ENCODE results near the gene ARHGDIB. TPM values are rescaled to one million over a fixed set of nuclear protein-coding genes. Genes with fewer than 3 reads are reported as not detected.
A peak's percentile ranks its signal among the peaks of the same experiment; 100 is the strongest.

The ARHGDIB gene
- total and polyA plus RNA-seq, 2 experiments from 2014 or later, result 0.89 TPM; not detected in 1

DNA sequence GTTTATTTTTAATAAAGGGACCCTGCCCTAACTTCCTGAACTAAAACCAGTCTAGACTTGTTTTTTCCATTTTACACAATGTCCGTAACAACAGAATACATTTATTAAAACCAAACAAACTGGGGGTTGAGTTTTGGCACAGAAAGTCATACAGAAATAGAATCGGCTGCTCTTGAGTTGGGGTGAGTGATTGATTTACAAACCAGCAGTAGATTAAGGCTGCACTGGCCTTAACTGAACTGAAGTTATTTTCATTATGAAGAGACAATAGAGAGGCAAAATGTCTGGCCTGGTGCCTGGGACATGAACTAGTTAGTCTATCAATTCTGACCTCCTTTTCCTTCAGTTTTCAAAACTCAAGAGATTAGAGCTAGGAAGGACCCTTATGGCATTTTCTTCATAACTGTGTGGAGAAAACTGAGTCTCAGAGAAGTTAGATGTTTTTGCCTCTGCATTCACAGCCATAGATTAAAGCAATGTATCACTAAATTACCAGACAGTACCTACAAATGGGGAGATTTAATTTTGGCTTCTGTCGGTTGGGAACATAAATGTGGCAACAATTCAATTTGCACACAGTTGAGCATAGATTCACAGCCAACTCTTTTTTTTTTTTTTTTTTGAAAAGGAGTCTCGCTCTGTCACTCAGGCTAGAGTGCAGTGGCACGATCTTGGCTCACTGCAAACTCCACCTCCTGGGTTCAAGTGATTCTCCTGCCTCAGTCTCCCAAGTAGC lies 56.0 kb downstream of the ARHGDIB start (continued):
- TF ChIP-seq ZNF331 (CRISPR knock-in tag; IDR thresholded peaks at IDR 0.05; ENCODE audit: low read depth), result no peak
- TF ChIP-seq NANOG (IDR thresholded peaks at IDR 0.05; ENCODE audit: borderline replicate concordance), result no peak

DNA sequence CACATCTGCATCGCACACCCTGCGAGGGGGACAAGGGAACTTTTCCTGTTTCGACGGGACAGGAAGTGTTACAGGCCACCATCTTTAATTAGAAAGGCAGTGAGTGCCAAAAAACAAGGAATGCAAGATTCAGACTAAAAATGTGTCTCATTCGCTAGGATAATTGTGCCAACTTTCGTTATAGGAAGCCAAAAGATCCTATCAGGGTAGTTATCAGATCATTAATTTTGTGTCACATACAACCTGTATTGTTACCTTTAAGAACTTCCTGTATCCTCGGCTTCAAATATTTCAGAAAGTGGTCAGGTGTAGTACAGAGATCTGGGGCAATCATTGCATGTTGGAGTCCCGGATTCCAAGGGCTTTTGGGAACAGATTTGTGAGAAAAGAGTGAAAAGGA lies 56.5 kb downstream of the ARHGDIB start:
- H3K27ac Mint-ChIP-seq, result no peak overlapping the region
- DNase-seq (ENCODE audit: low spot score), result no peak
- TF ChIP-seq, protein P1, sequence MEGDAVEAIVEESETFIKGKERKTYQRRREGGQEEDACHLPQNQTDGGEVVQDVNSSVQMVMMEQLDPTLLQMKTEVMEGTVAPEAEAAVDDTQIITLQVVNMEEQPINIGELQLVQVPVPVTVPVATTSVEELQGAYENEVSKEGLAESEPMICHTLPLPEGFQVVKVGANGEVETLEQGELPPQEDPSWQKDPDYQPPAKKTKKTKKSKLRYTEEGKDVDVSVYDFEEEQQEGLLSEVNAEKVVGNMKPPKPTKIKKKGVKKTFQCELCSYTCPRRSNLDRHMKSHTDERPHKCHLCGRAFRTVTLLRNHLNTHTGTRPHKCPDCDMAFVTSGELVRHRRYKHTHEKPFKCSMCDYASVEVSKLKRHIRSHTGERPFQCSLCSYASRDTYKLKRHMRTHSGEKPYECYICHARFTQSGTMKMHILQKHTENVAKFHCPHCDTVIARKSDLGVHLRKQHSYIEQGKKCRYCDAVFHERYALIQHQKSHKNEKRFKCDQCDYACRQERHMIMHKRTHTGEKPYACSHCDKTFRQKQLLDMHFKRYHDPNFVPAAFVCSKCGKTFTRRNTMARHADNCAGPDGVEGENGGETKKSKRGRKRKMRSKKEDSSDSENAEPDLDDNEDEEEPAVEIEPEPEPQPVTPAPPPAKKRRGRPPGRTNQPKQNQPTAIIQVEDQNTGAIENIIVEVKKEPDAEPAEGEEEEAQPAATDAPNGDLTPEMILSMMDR (conservative IDR thresholded peaks at IDR 0.05; ENCODE audit: low read depth in 2 of 2), result no peak
- TF ChIP-seq STAT1 (IDR thresholded peaks at IDR 0.05; ENCODE audit: unreplicated experiment) (no peak), EZH2phosphoT487 (IDR thresholded peaks at IDR 0.05; ENCODE audit: unreplicated experiment) (no peak), REST (IDR thresholded peaks at IDR 0.05; ENCODE audit: unreplicated experiment) (no peak), ZNF114 (CRISPR knock-in tag; IDR thresholded peaks at IDR 0.05) (no peak), EZH2 (IDR thresholded peaks at IDR 0.05; ENCODE audit: low read depth, unreplicated experiment) (no peak), JUNB (IDR thresholded peaks at IDR 0.05; ENCODE audit: unreplicated experiment) (no peak), POLR2AphosphoS5 (IDR thresholded peaks at IDR 0.05; ENCODE audit: low read depth) (no peak), NANOG (IDR thresholded peaks at IDR 0.05; ENCODE audit: borderline replicate concordance) (no peak), ETS1 (IDR thresholded peaks at IDR 0.05) (no peak), ZNF331 (CRISPR knock-in tag; IDR thresholded peaks at IDR 0.05; ENCODE audit: low read depth) (no peak)
- TF ChIP-seq, protein P2, sequence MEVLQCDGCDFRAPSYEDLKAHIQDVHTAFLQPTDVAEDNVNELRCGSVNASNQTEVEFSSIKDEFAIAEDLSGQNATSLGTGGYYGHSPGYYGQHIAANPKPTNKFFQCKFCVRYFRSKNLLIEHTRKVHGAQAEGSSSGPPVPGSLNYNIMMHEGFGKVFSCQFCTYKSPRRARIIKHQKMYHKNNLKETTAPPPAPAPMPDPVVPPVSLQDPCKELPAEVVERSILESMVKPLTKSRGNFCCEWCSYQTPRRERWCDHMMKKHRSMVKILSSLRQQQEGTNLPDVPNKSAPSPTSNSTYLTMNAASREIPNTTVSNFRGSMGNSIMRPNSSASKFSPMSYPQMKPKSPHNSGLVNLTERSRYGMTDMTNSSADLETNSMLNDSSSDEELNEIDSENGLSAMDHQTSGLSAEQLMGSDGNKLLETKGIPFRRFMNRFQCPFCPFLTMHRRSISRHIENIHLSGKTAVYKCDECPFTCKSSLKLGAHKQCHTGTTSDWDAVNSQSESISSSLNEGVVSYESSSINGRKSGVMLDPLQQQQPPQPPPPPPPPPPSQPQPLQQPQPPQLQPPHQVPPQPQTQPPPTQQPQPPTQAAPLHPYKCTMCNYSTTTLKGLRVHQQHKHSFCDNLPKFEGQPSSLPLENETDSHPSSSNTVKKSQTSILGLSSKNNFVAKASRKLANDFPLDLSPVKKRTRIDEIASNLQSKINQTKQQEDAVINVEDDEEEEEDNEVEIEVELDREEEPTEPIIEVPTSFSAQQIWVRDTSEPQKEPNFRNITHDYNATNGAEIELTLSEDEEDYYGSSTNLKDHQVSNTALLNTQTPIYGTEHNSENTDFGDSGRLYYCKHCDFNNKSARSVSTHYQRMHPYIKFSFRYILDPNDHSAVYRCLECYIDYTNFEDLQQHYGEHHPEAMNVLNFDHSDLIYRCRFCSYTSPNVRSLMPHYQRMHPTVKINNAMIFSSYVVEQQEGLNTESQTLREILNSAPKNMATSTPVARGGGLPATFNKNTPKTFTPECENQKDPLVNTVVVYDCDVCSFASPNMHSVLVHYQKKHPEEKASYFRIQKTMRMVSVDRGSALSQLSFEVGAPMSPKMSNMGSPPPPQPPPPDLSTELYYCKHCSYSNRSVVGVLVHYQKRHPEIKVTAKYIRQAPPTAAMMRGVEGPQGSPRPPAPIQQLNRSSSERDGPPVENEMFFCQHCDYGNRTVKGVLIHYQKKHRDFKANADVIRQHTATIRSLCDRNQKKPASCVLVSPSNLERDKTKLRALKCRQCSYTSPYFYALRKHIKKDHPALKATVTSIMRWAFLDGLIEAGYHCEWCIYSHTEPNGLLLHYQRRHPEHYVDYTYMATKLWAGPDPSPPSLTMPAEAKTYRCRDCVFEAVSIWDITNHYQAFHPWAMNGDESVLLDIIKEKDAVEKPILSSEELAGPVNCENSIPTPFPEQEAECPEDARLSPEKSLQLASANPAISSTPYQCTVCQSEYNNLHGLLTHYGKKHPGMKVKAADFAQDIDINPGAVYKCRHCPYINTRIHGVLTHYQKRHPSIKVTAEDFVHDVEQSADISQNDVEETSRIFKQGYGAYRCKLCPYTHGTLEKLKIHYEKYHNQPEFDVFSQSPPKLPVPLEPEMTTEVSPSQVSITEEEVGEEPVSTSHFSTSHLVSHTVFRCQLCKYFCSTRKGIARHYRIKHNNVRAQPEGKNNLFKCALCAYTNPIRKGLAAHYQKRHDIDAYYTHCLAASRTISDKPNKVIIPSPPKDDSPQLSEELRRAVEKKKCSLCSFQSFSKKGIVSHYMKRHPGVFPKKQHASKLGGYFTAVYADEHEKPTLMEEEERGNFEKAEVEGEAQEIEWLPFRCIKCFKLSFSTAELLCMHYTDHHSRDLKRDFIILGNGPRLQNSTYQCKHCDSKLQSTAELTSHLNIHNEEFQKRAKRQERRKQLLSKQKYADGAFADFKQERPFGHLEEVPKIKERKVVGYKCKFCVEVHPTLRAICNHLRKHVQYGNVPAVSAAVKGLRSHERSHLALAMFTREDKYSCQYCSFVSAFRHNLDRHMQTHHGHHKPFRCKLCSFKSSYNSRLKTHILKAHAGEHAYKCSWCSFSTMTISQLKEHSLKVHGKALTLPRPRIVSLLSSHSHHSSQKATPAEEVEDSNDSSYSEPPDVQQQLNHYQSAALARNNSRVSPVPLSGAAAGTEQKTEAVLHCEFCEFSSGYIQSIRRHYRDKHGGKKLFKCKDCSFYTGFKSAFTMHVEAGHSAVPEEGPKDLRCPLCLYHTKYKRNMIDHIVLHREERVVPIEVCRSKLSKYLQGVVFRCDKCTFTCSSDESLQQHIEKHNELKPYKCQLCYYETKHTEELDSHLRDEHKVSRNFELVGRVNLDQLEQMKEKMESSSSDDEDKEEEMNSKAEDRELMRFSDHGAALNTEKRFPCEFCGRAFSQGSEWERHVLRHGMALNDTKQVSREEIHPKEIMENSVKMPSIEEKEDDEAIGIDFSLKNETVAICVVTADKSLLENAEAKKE (CRISPR knock-in tag; IDR thresholded peaks at IDR 0.05), result no peak

More for the DNA sequence above, 56.5 kb downstream of the ARHGDIB start:
- ATAC-seq, result no peak
- no peak overlapping the region for H3K27ac ChIP-seq (ENCODE audit: low read depth)
- H2AFZ ChIP-seq, result peak overlapping the region; percentile 73; the same call in 1 of the 2 replicates
- no peaks in the 10 kb centered on the region for H4K20me1 ChIP-seq (replicated peaks; ENCODE audit: insufficient read depth)
- H3K79me2 ChIP-seq (replicated peaks; ENCODE audit: insufficient read depth), result no peaks in the 10 kb centered on the region
- peaks cover 4% of the 10 kb centered on the region; the same call in 1 of the 3 replicates for H3K4me1 Mint-ChIP-seq
- no peaks in the 10 kb centered on the region for H3K4me1 ChIP-seq (ENCODE audit: insufficient read depth)
- no peak overlapping the region for H3K4me2 ChIP-seq
- no peaks in the 10 kb centered on the region for H3K27me3 ChIP-seq (ENCODE audit: insufficient read depth)
- H3K9me3 Mint-ChIP-seq, result no peaks in the 10 kb centered on the region
- peaks cover 2% of the 10 kb centered on the region for H3K27me3 Mint-ChIP-seq (ENCODE audit: insufficient read depth, low read depth, poor library complexity)
- no peak overlapping the region for H3K4me3 ChIP-seq
- no peaks in the 10 kb centered on the region for H3K36me3 Mint-ChIP-seq (ENCODE audit: low read depth)
- 0 out of 2 replicates have a peak, but pooled peaks cover 8% of the 10 kb centered on the region for H3K9me2 ChIP-seq (ENCODE audit: insufficient read depth)
- H3F3A ChIP-seq (replicated peaks; ENCODE audit: low read depth), result no peaks in the 10 kb centered on the region
- no peaks in the 10 kb centered on the region for H3K36me3 ChIP-seq (ENCODE audit: insufficient read depth)
- H3K4me3 Mint-ChIP-seq, result no peak overlapping the region
